K562 (cell line): ENCODE measurements around the gene SLC9B1. TPM values are rescaled to one million over a fixed set of nuclear protein-coding genes. Genes with fewer than 3 reads are reported as not detected.

ENCODE experiments used
- ARID2 ChIP-seq: fragments of 450-650 bp; IDR thresholded peaks from 2 replicates; pipeline ENCODE4 v1.6.1; 2017; ENCODE audit warnings: antibody characterized with exemption, mild to moderate bottlenecking
- BCLAF1 ChIP-seq, 2 experiments: fragments of 450-650 bp in 1 of 2; IDR thresholded peaks; 2 replicates each; pipeline ENCODE4 v1.6.1; 2011 to 2017; ENCODE audit warnings: low read depth in 2 of 2, antibody characterized with exemption in 1 of 2, borderline replicate concordance in 1 of 2, low read length in 1 of 2, mild to moderate bottlenecking in 1 of 2, mixed read lengths in 1 of 2; ENCODE audit not compliant: control insufficient read depth in 1 of 2
- DPF2 ChIP-seq: fragments of 450-650 bp; IDR thresholded peaks from 2 replicates; pipeline ENCODE4 v1.6.1; 2016
- ELK3 ChIP-seq: fragments of 450-650 bp; formaldehyde crosslinking; IDR thresholded peaks from 2 replicates; pipeline ENCODE4 v1.4.0; 2020; ENCODE audit warnings: mild to moderate bottlenecking
- ETS1 ChIP-seq: conservative IDR thresholded peaks from 2 replicates; pipeline ENCODE4 v1.6.1; 2011; ENCODE audit warnings: low read depth, mild to moderate bottlenecking, low read length; ENCODE audit not compliant: control insufficient read depth
- FOXK2 ChIP-seq, 2 experiments: fragments of 450-650 bp; IDR thresholded peaks in 1 of 2; conservative IDR thresholded peaks in 1 of 2; 2 replicates each; pipeline ENCODE4 v1.6.1; 2016; ENCODE audit warnings: low read depth in 2 of 2, mild to moderate bottlenecking in 1 of 2
- HDAC1 ChIP-seq, 2 experiments: fragments of 450-650 bp; IDR thresholded peaks; 2 replicates each; pipeline ENCODE4 v1.6.1; 2016 to 2017; ENCODE audit warnings: inconsistent platforms in 1 of 2, mild to moderate bottlenecking in 1 of 2, moderate library complexity in 1 of 2
- ID3 ChIP-seq, 2 experiments: fragments of 250-450 bp in 1 of 2; fragments of 450-650 bp in 1 of 2; sonication (Bioruptor Pico) in 1 of 2; IDR thresholded peaks; 2 replicates each; pipeline versions ENCODE4 v1.6.1 to v1.8.0; 2016 to 2021; ENCODE audit warnings: mild to moderate bottlenecking in 2 of 2, moderate library complexity in 2 of 2, missing compliant biosample characterization in 1 of 2, missing genetic modification characterization in 1 of 2
- JUND ChIP-seq, 2 experiments: IDR thresholded peaks; 2 replicates in 1 of 2; 3 replicates in 1 of 2; pipeline ENCODE4 v1.6.1; 2011; ENCODE audit warnings: borderline replicate concordance in 2 of 2, low read depth in 2 of 2, low read length in 2 of 2, improper control_type of control experiment in 1 of 2, missing biosample characterization in 1 of 2, missing genetic modification characterization in 1 of 2, missing genetic modification reagents in 1 of 2
- KLF16 ChIP-seq: IDR thresholded peaks from 2 replicates; pipeline ENCODE4 v1.6.1; 2016; ENCODE audit warnings: antibody characterized with exemption
- MAFF ChIP-seq: IDR thresholded peaks from 2 replicates; pipeline ENCODE4 v1.6.1; 2012; ENCODE audit warnings: low read length, improper control_type of control experiment
- NBN ChIP-seq: fragments of 450-650 bp; IDR thresholded peaks from 2 replicates; pipeline ENCODE4 v1.6.1; 2016; ENCODE audit warnings: low read depth, mild to moderate bottlenecking
- NFIC ChIP-seq: fragments of 450-650 bp; IDR thresholded peaks from 2 replicates; pipeline ENCODE4 v1.6.1; 2017; ENCODE audit warnings: mild to moderate bottlenecking, inconsistent platforms
- PCBP1 ChIP-seq: fragments of 200-400 bp; formaldehyde crosslinking; IDR thresholded peaks from 2 replicates; pipeline ENCODE4 v1.6.1; 2018; ENCODE audit warnings: mild to moderate bottlenecking, low read depth, low read length; ENCODE audit not compliant: poor library complexity, severe bottlenecking
- RBM22 ChIP-seq: fragments of 200-400 bp; formaldehyde crosslinking; IDR thresholded peaks from 2 replicates; pipeline ENCODE4 v1.6.1; 2018; ENCODE audit warnings: low read length, low read depth; ENCODE audit not compliant: poor library complexity, severe bottlenecking
- SMARCC2 ChIP-seq: fragments of 450-650 bp; IDR thresholded peaks from 2 replicates; pipeline ENCODE4 v1.6.1; 2017; ENCODE audit warnings: antibody characterized with exemption, moderate library complexity, mild to moderate bottlenecking, low read depth
- SOX6 ChIP-seq: fragments of 450-650 bp; IDR thresholded peaks from 2 replicates; pipeline ENCODE4 v1.6.1; 2014; ENCODE audit warnings: mild to moderate bottlenecking
- YBX1 ChIP-seq: fragments of 450-650 bp; IDR thresholded peaks from 2 replicates; pipeline ENCODE4 v1.7.1; 2016; ENCODE audit warnings: mild to moderate bottlenecking
- ZNF124 ChIP-seq: sonication (generic); formaldehyde crosslinking; IDR thresholded peaks from 2 replicates; pipeline ENCODE4 v1.8.1; 2022; ENCODE audit warnings: missing genetic modification reagents
- ZNF24 ChIP-seq: fragments of 450-650 bp; IDR thresholded peaks from 2 replicates; pipeline ENCODE4 v1.6.1; 2016
- ZNF707 ChIP-seq: fragments of 250-450 bp; sonication (Bioruptor Pico); conservative IDR thresholded peaks from 2 replicates; pipeline ENCODE4 v1.8.0; 2022; ENCODE audit warnings: inconsistent platforms, mild to moderate bottlenecking, moderate library complexity
- polyA plus RNA-seq, 8 experiments: library from polyadenylated mRNA; depleted of rRNA in 4 of 8; stranded (reverse) in 5 of 8; unstranded in 3 of 8; fragments of >200 nt; fragmentation: Nextera tagmentation in 2 of 8; fragmentation: Illumina TruSeq in 1 of 8; extraction: Ambion mirVana in 2 of 8; extraction: Trizol in 1 of 8; gene quantifications; 2 replicates each; pipeline versions ENCODE4 v1.2.1 to v1.2.3, GENCODE V29; 2011 to 2014; ENCODE audit warnings: inconsistent platforms in 1 of 8, missing spikeins in 1 of 8
- total RNA-seq, 7 experiments: library from RNA; depleted of rRNA in 6 of 7; stranded (reverse); fragments of >200 nt in 6 of 7; fragmentation: Illumina TruSeq in 2 of 7; extraction: Trizol in 2 of 7; gene quantifications; 2 replicates each; pipeline versions ENCODE4 v1.2.1 to v1.2.3, GENCODE V29; 2011 to 2021; ENCODE audit warnings: low replicate concordance in 1 of 7

SLC9B1 gene
- total and polyA plus RNA-seq, 9 of the 15 experiments (the other 6 are each of a cell fraction or from before 2014, with no cell fraction given): 0.21 to 1.3 (median 0.51) TPM

GRCh38 chr4:102871772-102872171, 147.7 kb downstream of the SLC9B1 start (continued):
- TF ChIP-seq JUND (IDR thresholded peaks at IDR 0.05; ENCODE audit: borderline replicate concordance, low read depth, low read length) (no peak), JUND (tag; IDR thresholded peaks at IDR 0.05; ENCODE audit: borderline replicate concordance, low read depth, low read length) (no peak), ARID2 (no peak), KLF16 (no peak), ZNF124 (CRISPR knock-in tag) (no peak), HDAC1 (IDR thresholded peaks at IDR 0.05) (peak in 1 of 2 experiments; percentile 41; a peak in 1 of 4 replicates), FOXK2 (conservative IDR thresholded peaks at IDR 0.05 in 1 of 2, IDR thresholded peaks at IDR 0.05 in 1 of 2; ENCODE audit: low read depth in 2 of 2) (peak; percentile 66 to 80; a peak in 3 of 4 replicates), NBN (peak; percentile 26; the same call in 1 of the 2 replicates), MAFF (peak; percentile 94), ZNF24 (no peak), SOX6 (peak; percentile 28; the same call in 1 of the 2 replicates), YBX1 (no peak), NFIC (no peak), ETS1 (no peak), ELK3 (CRISPR knock-in tag) (no peak), DPF2 (peak; percentile 77), SMARCC2 (peak; percentile 67), ID3 (CRISPR knock-in tag; IDR thresholded peaks at IDR 0.05) (no peak), ID3 (tag; IDR thresholded peaks at IDR 0.05) (no peak), PCBP1 (no peak), ZNF707 (no peak), BCLAF1 (IDR thresholded peaks at IDR 0.05; ENCODE audit: borderline replicate concordance in 1 of 2, control insufficient read depth in 1 of 2, low read depth in 2 of 2, low read length in 1 of 2) (no peak), RBM22 (no peak)
